ENCODE results near the gene EXOC3L4. TPM values are rescaled to one million over a fixed set of nuclear protein-coding genes. Genes with fewer than 3 reads are reported as not detected.

EXOC3L4 gene
- total and polyA plus RNA-seq, 2 of the 8 experiments (the other 6 are each of a cell fraction or from before 2014, with no cell fraction given): 0.45 to 0.57 TPM

DNA sequence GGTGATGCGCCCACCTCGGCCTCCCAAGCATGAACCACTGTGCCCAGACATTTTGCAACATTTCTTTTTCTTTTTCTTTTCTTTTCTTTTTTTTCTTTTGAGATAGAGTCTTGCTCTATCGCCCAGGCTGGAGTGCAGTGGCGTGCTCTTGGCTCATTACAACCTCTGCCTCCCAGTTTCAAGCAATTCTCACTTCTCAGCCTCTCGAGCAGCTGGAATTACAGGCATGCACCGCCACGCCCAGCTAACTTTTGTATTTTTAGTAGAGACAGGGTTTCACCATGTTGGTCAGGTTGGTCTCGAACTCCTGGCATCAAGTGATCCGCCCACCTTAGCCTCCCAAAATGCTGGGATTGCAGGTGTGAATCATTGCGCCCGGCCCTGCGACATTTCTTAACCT, 29.5 kb upstream of the EXOC3L4 start:
- H3K9me3 ChIP-seq (ENCODE audit: insufficient read depth in 2 of 2, low read depth in 1 of 2, low read length in 1 of 2): no peaks in the 10 kb centered on the region
- H4K5ac ChIP-seq (ENCODE audit: insufficient read length, low read depth, low read length): no peak overlapping the region
- H3K79me1 ChIP-seq (ENCODE audit: low read depth, low read length): no peaks in the 10 kb centered on the region; the same call in 1 of the 2 replicates
- H3K36me3 ChIP-seq (ENCODE audit: control insufficient read depth in 2 of 4, insufficient read depth in 4 of 4, low read length in 3 of 4): no peaks in the 10 kb centered on the region
- H2AFZ ChIP-seq (ENCODE audit: low read length): no peak overlapping the region
- no peak overlapping the region for H3K18ac ChIP-seq (ENCODE audit: extremely low read depth, low read length)
- no peak overlapping the region for H3K56ac ChIP-seq (replicated peaks; ENCODE audit: insufficient read length, low read depth, low read length)
- FAIRE-seq (no peak), DNase-seq (ENCODE audit: low read depth in 1 of 2, low spot score in 2 of 2) (no peak)
- no peak overlapping the region for H3K23ac ChIP-seq (ENCODE audit: insufficient read length)
- H3K9ac ChIP-seq (replicated peaks in 1 of 4; ENCODE audit: extremely low read depth in 1 of 4, low read depth in 3 of 4, low read length in 3 of 4): no peak overlapping the region
- 99% methylated on average over 12 of the region's 12 CpGs; no CpG with 5 or more reads in 1 of the 2 experiments for WGBS, 2 experiments (ENCODE audit: extremely low coverage in 1 of 2, insufficient coverage in 1 of 2, insufficient read length in 1 of 2, insufficient replicate concordance in 2 of 2, low coverage in 1 of 2, low lambda C conversion rate in 2 of 2, missing lambda C conversion rate in 1 of 2)
- H3K4ac ChIP-seq (replicated peaks; ENCODE audit: insufficient read length, low read depth, low read length): no peak overlapping the region
- H3K27ac ChIP-seq (ENCODE audit: low read depth, low read length): no peak overlapping the region
- H3K79me2 ChIP-seq (ENCODE audit: control insufficient read depth in 1 of 2, insufficient read depth in 2 of 2, low read length in 2 of 2): no peaks in the 10 kb centered on the region
- no peaks in the 10 kb centered on the region; the same call in 1 of the 2 replicates for H3K23me2 ChIP-seq (ENCODE audit: low read depth, low read length)
- no peak overlapping the region for H2BK15ac ChIP-seq (ENCODE audit: low read length)
- no peak overlapping the region for H3K4me3 ChIP-seq (ENCODE audit: extremely low read depth in 1 of 4, insufficient read depth in 2 of 4, low read depth in 3 of 4, low read length in 4 of 4)
- H4K8ac ChIP-seq (ENCODE audit: extremely low read depth, insufficient read depth, low read length): no peak overlapping the region
- H2AK5ac ChIP-seq (ENCODE audit: low read depth, low read length): no peak overlapping the region
- no peak overlapping the region for H2BK12ac ChIP-seq (ENCODE audit: low read depth, low read length)
- no peak overlapping the region for H3K4me2 ChIP-seq (ENCODE audit: insufficient read depth in 1 of 2, low read depth in 2 of 2, low read length in 2 of 2)
- H3K27me3 ChIP-seq (replicated peaks in 1 of 4; ENCODE audit: control insufficient read depth in 3 of 4, extremely low read depth in 1 of 4, insufficient read depth in 3 of 4, low read length in 3 of 4): no peaks in the 10 kb centered on the region
- no peak overlapping the region for H2BK5ac ChIP-seq (ENCODE audit: low read depth, low read length)
- no peak overlapping the region for H4K91ac ChIP-seq (replicated peaks; ENCODE audit: insufficient read length, low read length)
- no peak overlapping the region for H3K14ac ChIP-seq (ENCODE audit: insufficient read length)
- H3K4me1 ChIP-seq (replicated peaks in 1 of 4; ENCODE audit: control insufficient read depth in 3 of 4, insufficient read depth in 4 of 4, low read length in 3 of 4): peaks cover 0 to 4% (median 0%) of the 10 kb centered on the region in 4 experiments; a peak in 1 of 7 replicates
- no peak overlapping the region for H2BK20ac ChIP-seq (ENCODE audit: low read length)
- CTCF ChIA-PET (ENCODE audit: partially characterized antibody): interaction anchor here (1.0 to 1.6 kb wide), 2 partner anchors 10 to 62 kb away, joined by 3 to 4 read pairs; no protein-coding TSS in a partner anchor
- no peaks in the 10 kb centered on the region for H4K20me1 ChIP-seq (replicated peaks in 1 of 2; ENCODE audit: control insufficient read depth in 1 of 2, insufficient read depth in 2 of 2, low read length in 2 of 2)
- H2BK120ac ChIP-seq (replicated peaks; ENCODE audit: low read depth, low read length): no peak overlapping the region
- POLR2A ChIA-PET (ENCODE audit: partially characterized antibody): no interaction called here
- TF ChIP-seq SIRT6 (IDR thresholded peaks at IDR 0.05; ENCODE audit: low read length): no peak
- TF ChIP-seq RAD21 (IDR thresholded peaks at IDR 0.05 in 1 of 2, conservative IDR thresholded peaks at IDR 0.05 in 1 of 2; ENCODE audit: low read depth in 2 of 2, low read length in 2 of 2): no peak
- no peak for TF ChIP-seq SP1 (IDR thresholded peaks at IDR 0.05; ENCODE audit: low read depth, low read length)
- TF ChIP-seq TAF1 (IDR thresholded peaks at IDR 0.05; ENCODE audit: low read depth, low read length): no peak
- no peak for TF ChIP-seq SP2 (IDR thresholded peaks at IDR 0.05; ENCODE audit: low read length)
- TF ChIP-seq EGR1 (IDR thresholded peaks at IDR 0.05; ENCODE audit: borderline replicate concordance, low read depth, low read length): no peak
- no peak for TF ChIP-seq CHD1 (IDR thresholded peaks at IDR 0.05; ENCODE audit: low read depth, low read length)
- TF ChIP-seq, protein P1, sequence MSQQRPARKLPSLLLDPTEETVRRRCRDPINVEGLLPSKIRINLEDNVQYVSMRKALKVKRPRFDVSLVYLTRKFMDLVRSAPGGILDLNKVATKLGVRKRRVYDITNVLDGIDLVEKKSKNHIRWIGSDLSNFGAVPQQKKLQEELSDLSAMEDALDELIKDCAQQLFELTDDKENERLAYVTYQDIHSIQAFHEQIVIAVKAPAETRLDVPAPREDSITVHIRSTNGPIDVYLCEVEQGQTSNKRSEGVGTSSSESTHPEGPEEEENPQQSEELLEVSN (IDR thresholded peaks at IDR 0.05): no peak
- no peak for TF ChIP-seq RFX5 (IDR thresholded peaks at IDR 0.05; ENCODE audit: borderline replicate concordance, low read depth, low read length)
- no peak for TF ChIP-seq GABPA (IDR thresholded peaks at IDR 0.05; ENCODE audit: borderline replicate concordance, insufficient read depth, low read length)
- TF ChIP-seq EP300 (IDR thresholded peaks at IDR 0.05; ENCODE audit: borderline replicate concordance in 1 of 2, low read depth in 2 of 2, low read length in 2 of 2): no peak
- no peak for TF ChIP-seq EZH2 (IDR thresholded peaks at IDR 0.05; ENCODE audit: low read depth, low read length, severe bottlenecking)
- TF ChIP-seq ASH2L (IDR thresholded peaks at IDR 0.05; ENCODE audit: low read length): no peak
- TF ChIP-seq POLR2AphosphoS5 (IDR thresholded peaks at IDR 0.05; ENCODE audit: low read depth, low read length): no peak

All from H1 (cell line).